NCI-H2196 treated with DMSO at 0.1 percent for 48 hours (cell line): ENCODE data around the gene NFKBIB.
A peak's percentile ranks its signal among the peaks of the same experiment; 100 is the strongest.
"Not testable (repeated sequence)": the region's sequence is repeated elsewhere in the genome, so short reads cannot be mapped to it uniquely, and the experiment has no call there.

Experiments
- DNase-seq: peaks from one replicate; lab custom pipeline; 2025; ENCODE audit not compliant: unreplicated experiment; lab: John Stamatoyannopoulos, UW

The NFKBIB gene

DNA sequence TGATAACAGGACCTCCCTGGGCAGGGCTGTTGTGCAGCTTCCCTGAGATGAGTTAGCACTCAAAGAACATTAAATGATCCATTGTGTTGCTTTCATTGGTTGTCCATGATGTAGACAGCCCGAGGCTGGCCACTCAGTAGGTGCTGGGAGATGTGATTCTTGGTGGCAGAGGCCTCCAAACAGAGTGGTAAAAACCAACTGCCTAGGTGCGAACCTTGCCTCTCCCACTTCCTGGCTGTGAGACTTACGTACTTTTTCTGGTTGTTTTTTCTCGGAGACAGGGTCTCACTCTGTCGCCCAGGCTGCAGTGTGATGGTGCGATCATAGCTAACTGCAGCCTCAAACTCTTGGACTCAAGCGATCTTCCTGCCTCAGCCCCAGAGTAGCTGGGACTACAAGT is 24.6 kb downstream of the NFKBIB start:
- DNase-seq, result no peak

DNA sequence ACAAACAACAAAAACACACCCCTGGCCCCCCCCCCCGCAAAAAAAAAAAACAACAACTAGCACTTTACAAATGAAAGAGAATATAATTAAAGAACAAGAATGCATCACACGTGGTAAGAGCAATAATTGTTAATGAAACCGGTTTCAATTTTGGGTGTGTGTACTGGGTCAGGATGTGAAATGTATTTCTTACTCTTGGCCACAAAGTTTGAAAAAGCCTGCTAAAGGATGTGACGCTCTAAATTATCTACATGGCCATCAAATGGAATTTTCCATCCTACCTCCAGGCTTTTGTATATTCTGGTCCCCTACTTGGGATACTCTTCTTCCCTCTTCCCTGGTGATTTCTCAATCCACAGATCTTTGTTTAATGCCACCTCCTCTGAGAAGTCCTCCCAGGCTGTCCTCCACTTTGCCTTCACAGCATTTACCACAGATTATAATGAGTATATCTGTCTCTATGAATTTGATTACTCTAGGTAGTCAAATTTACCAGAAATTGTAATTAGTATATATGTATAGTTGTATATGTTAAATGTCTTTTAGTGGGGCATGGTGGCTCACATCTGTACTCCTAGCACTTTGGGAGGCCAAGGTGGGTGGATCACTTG is 28.7 kb downstream of the NFKBIB start:
- no peak for DNase-seq

DNA sequence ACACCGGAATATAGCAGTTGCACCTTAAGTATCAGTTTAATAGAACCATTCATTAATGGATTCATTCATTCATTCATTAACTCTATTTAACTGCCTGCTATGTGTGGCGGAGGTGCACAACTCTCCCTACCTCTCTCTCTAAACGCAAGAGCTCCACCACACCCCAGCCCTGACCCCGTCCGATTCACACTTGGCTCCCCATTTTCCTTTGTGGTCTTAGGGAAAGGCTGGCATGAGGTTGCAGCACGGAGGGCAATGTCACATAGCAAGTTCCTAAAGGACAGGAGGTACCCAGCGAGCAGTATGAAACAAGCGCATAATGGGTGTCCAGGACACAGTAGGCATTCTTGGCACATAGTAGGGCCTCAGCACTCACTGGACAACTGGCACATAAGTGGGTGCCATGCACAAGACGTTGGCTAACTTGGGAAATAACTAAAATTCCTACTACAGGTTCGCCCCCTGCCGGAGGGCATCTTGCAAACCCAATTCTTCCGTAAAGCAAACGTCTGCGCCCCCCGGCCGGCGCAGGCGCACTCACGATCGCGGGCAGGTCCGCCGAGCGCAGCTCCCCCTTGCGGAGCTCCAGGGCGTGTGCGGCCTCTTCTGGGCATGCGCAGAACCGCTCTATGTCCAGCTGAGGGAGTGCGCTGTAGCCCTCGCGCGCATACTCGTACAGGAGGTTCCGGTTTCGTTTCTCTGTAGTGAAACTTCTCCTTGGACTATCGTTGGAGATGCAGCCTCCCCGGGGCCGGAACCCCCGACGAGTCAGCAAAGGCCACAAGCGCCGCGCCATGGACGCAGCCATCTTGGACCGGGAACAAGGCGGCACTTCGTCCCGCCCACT is 30.4 kb downstream of the NFKBIB start, which contains the start of gene SARS2:
TSS of gene SARS2 (minus strand) at position 835 of the 847 bp plus-strand sequence. CDS start at position 808, 27 bp downstream.
- peak; percentile 89 for DNase-seq

DNA sequence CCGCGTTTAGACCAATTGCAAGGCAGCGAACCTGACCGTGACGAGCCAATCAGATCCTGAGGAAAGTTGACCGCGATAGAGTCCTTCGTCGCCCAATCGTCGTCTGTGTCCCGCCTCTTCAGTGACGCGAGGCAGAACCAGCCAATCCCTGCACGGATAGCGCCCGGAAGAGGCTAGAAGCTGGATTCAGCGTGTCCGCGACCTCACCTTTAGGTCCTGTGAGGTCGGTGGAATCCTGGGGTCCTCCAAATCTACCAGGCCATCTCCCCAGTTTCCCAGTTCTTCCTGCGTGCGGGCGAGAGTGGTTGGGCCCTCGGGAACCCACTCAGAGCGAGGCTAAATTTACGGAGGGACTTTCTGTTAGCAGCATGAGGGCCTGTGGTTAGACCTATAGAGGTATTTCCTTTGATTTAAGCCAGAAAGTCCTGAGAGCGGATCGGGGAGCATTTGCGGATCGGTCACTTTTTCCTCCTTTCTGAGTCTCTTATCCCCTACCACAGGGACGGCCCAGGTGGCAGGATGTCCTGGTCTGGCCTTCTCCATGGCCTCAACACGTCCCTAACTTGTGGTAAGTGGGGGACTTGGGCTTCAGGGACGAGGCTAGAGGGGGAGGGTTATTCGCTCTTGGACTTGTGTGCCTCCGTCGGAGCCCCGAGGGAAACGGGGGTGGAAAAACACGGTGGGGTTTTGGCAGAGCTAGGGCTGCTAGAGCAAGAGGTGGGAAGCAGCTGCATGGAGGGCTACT is 31.2 kb downstream of the NFKBIB start, which contains the start of gene MRPS12:
TSS of gene MRPS12 (plus strand) at position 169 of the 745 bp plus-strand sequence. CDS start at position 520, 351 bp downstream.
- DNase-seq, result peak; percentile 97

DNA sequence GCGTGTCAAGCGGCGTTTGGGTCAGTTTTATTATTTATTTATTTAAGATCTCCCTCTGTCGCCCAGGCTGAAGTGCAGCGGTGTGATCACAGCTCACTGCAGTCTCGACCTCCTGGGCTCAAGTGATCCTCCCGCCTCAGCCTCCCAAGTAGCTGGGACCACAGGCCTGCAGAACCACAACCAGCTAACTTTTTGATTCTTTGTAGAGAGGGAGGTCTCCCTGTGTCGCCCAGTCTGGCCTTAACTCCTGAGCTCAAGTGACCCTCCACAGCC is 31.7 kb downstream of the NFKBIB start:
- DNase-seq, result no peak

DNA sequence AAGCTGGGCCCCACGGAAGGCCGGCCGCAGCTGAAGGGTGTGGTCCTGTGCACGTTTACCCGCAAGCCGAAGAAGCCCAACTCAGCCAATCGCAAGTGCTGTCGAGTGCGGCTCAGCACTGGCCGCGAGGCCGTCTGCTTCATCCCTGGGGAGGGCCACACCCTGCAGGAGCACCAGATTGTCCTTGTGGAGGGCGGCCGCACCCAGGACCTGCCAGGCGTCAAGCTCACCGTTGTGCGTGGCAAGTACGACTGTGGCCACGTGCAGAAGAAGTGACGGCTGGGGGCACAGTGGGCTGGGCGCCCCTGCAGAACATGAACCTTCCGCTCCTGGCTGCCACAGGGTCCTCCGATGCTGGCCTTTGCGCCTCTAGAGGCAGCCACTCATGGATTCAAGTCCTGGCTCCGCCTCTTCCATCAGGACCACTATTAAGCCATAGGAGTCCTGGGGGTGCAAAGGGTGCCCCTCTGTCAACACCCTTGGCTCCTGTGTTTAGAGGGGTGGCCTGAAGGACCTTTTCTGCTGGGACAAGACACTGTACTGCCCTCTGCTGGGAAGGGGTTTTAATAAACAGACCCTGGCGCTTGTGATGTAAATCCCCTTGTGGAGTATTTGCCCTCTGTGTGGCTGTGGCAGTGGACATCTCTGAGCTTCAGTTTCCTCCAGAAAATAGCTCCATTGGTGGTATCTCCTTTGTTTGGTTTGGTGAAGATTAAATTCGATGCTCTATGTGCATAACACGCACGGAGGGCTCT is 32.8 kb downstream of the NFKBIB start:
- DNase-seq, result no peak

DNA sequence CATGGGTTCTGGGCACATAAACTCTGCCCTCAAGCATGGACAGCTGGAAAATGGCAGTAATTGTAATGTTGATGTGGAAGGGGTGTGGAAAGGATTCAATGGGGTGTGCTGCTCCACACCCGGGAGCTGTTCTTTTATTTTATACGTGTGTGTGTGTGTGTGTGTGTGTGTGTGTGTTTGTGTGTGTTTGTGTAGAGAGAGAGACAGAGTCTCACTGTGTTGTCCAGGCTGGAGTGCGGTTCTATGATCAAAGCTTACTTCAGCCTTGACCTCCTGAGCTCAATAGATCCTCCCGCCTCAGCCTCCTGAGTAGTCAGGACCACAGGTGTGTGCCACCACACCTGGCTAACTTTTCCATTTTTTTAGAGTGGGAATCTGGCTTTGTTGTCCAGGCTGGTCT is 33.8 kb downstream of the NFKBIB start:
- DNase-seq, result no peak

DNA sequence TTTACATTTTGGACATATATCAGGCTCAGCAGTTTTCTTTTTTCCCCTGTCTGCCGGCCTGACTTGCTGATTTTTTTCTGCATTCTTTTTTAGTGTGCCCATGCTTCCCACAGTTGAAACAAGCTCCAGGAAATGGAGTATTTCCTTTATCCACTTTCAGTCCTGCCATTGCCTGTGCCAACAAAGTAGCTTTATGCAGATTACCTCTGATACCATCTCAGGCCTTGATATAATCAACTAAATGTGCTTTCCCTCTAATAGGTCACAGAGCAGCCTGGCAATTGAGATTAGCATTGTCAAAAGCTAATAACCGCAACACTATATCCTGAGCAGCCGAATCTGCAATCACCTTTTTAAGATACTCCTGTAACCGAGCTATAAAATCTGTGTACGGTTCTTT is 40.2 kb downstream of the NFKBIB start:
- DNase-seq, result no peak

DNA sequence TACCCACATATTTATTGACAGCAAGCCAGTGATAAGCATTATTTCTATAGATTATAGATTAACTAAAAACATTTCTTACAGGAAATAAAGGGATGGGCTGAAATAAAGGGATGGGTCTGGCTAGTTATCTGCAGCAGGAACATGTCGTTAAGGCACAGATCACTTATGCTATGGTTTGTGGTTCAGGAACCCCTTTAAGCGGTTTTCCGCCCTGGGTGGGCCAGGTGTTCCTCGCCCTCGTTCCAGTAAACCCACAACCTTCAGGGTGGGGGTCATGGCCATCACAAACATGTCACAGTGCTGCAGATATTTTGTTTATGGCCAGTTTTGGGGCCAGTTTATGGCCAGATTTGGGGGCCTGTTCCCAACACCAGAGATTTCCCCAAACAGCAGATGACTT is 41.7 kb downstream of the NFKBIB start:
- not testable (repeated sequence) for DNase-seq

DNA sequence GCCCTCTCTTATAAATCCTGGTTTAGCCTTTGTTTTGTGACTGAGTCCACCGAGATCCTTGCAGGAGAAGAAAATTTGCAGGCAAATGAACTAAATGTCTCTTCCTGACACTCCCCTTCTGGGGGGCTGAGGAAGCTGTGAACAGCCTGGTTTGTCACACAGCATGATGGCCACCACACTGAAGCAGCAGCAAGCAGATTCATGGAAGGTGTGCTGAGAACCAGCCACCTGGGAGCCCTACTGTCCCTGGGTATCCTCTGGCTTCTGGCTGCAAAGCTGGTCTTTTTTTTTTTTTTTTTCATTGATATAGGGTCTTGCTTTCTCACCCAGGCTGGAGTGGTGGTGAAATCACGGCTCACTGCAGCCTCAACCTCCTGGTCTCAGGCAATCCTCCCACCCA is 42.2 kb downstream of the NFKBIB start:
- no peak for DNase-seq

DNA sequence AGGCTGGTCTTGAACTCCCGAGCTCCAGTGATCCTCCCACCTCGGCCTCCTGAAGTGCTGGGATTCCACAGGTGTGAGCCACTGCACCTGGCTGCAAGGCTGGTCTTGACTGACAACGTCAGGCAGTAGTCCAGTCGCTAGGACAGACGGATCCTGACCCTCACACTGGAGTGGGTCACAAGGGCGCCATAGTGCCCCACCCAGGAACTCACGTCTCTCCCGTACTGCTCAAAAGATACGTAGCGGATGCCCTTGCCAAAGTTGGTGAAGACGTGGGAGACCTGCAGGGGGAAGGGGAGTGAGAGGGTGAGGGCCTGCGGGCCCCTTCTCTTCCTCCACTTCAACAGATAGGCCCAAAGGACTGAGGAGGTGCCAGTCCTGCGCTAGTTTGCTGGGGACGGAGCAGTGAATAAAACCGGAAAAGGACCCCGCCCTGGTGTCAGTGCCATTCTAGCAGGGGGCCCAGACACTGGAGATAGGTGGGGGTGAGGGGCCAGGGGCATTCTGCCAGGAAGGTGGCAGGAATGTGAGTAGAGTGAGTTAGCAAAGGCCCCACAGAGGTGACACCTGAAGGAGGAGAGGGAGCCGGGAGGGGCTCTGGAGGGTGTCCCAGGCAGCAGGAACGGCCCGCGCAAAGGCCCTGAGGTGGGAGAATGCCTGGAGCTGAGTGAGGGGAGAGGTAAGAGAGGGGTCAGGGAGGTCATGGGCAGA is 42.9 kb downstream of the NFKBIB start:
- DNase-seq, result no peak

DNA sequence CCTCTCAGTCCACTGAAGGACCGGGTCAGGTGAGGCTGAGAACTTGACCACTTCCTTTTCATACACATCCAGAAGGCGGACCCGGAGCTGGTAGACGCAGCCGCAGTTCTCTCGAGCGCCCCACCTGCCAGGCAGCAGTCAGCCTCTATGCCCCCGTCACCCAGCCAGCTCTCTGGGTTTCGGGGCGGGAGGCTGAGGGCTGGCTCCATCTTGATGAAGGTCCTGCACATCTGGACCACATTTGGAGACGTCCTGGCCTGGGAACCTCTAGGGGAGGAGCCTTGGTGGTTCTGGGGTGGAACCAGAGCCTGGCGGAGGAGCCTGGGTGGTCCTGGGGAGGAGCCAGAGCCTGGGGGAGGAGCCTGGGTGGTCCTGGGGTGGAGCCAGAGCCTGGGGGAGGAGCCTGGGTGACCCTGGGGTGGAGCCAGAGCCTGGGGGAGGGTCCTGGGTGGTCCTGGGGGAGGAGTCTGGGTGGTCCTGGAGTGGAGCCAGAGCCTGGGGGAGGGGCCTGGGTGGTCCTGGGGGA is 45.3 kb downstream of the NFKBIB start:
- no peak for DNase-seq

DNA sequence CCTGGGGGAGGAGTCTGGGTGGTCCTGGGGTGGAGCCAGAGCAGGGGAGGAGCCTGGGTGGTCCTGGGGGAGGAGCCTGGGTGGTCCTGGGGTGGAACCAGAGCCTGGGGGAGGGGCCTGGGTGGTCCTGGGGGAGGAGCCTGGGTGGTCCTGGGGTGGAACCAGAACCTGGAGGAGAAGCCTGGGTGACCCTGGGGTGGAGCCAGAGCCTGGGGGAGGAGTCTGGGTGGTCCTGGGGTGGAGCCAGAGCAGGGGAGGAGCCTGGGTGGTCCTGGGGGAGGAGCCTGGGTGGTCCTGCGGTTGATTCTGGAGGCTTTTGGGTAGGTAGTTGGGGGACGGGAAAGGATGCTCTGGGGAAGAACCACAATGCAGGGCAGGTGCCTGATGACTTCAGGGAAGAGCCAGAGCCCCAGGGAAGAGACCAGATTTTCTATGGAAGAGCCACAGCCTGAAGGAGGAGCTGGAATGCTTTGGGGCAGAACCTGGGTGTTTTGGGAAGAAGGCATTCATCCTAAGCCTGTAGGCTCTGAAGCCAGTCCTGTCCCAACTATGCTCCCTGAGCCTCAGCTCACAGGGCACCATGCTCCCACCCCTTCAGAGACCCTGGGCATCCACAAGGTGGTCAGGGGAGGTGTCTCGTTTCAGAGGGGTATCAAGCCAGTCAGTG is 45.9 kb downstream of the NFKBIB start:
- DNase-seq, result no peak

DNA sequence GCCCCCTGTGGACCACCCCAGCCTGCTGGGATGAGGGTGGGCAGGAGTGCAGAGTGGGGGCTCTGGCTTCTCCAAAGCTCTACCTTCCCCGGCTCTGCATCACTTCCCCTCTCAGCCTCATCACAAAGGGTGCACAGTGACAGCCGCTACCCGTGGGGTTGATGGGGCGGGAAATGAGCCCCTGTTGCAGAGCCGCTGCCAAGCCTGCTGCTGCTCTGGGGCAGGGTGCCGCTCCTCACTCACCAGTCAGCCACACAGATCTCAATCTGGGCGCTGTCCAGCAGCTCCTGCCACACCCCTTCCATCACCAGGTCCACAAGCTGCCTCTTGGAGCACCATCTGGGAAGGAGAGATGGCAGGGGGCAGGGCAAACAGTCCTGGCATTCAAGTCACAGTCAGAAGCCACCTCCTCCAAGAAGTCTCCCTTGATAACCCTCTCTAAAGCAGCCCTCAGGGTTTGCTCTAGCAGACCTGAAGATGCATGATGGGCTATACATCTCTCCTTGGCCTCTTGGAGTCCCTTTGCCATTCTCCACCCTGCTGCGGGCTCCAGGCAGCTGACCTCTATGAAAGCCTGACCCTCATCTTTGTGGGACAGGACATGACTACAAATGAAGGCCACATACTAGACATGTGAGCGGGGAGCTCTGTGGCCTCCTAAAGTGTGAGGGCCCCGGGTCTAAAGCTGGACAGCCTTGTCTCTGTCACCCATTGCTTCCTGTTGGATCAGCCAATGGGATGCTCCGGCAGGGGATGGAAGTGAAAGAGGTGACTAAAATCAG is 46.7 kb downstream of the NFKBIB start:
- no peak for DNase-seq

DNA sequence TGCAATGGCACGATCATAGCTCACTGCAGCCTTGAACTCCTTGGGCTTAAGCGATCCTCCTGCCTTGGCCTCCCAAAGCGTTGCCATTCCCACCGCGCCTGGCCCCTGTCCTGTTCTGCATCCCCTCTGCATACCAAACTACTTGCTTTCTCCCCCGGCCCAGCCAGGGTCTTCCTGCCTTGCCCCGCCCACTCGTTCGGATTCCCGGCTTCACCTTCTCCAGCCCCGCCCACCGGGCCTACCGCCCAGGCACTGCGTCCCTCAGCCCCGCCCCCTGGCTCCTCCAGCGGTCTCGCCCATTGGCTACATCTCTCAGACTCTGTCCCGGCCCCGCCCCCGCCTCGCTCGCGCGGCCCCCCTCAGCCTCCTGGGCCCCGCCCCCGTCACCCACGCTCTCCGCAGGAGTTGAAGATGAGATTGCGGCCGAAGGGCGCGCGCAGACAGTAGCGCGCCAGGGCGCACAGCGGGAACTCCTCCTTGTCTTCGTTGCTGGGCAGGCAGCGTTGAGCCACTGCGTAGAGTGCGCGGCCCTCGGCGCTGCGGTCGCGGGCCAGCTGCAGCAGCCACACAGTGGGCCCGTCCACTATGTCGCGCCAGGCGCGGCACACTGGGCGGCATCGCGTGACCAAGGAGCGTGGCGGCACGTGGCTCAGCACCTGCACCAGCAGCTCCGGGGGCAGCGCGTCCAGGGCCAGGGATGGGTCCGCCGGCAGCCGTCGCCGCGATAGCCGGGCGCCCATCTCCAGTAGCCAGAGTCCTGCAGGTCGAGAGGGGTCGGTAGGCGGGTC is 50.0 kb downstream of the NFKBIB start:
- DNase-seq, result peak; percentile 75

DNA sequence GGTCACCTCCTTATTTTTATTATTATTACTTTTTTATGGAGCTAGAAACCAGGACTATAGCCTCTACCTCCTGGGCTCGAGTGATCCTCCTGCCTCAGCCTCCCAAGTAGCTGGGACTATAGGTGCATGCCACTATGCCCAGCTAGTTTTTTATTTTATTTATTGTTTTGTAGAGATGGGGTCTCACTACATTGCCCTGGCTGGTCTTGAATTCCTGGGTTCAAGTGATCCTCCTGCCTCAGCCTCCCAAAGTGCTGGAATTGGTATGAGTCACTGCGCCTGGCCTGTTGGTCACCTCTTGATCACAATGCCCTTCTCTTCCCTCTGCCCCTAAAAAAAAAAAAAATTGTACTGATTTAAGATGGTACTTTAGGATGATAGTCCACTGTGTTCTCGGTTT is 51.4 kb downstream of the NFKBIB start:
- no peak for DNase-seq

DNA sequence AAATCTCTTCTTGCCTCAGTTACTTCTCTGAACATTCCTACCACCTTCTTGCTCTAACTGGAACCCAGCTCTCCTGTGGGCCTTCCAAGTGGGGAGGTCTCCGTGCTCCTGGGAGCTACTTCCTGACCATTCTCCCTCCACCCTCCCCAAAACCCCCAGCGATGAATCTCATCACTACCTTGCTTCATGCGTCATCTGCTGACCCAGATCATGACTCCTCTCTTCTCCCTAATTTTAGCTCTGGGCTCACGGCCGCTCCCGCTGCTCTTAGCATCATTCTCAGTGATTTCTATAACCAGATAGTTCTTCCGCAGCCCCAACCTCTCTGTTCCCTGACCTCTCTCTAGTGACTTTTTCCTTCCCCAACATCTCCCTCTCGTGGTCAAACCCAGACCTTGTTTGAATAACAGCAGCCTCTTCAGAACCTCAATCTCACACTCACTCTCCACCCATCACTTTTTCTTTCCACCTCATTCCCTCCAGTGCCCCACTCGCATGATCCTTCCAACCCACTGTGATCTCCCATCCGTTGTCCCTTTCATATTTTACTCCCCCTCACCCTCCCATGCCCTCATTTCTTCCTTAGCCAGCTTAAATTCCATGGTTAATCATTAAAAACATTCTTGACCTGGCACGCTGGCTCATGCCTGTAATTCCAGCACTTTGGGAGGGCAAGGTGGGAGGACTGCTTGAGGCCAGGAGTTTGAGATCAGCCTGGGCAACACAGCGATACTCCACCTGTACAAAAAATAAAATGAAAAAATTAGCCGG is 52.8 kb downstream of the NFKBIB start:
- DNase-seq, result peak; percentile 53
